ENCODE results near the gene AFG1L. TPM values are rescaled to one million over a fixed set of nuclear protein-coding genes. Genes with fewer than 3 reads are reported as not detected.
"Not testable (repeated sequence)": the region's sequence is repeated elsewhere in the genome, so short reads cannot be mapped to it uniquely, and the experiment has no call there.

The AFG1L gene
- total and polyA plus RNA-seq, 11 donors = 1.9 to 16.6 (median 10.9) TPM

DNA sequence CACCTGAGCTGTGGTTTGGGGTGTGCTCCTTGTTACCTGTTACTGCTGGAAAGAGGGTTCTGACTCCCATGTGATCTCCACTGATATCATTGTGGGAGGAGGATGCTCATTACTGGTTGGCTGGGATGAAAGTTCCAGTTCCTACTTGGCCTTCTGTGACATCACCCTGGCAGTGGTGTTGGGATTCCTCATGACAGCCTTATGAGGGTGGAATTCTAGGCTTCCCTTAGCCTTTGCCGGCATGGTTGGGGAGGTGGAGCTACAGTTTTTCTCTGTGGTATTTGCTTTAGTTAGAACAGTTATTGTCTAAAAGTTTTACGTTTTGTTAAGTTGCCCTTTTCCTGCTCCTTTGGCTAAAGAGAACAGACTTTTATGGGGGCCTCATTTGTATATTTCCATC, 112.1 kb downstream of the AFG1L start:
- peaks cover 0 to 3% (median 0%) of the 10 kb centered on the region in 12 donors for H3K9me3 ChIP-seq
- TF ChIP-seq, protein P1, sequence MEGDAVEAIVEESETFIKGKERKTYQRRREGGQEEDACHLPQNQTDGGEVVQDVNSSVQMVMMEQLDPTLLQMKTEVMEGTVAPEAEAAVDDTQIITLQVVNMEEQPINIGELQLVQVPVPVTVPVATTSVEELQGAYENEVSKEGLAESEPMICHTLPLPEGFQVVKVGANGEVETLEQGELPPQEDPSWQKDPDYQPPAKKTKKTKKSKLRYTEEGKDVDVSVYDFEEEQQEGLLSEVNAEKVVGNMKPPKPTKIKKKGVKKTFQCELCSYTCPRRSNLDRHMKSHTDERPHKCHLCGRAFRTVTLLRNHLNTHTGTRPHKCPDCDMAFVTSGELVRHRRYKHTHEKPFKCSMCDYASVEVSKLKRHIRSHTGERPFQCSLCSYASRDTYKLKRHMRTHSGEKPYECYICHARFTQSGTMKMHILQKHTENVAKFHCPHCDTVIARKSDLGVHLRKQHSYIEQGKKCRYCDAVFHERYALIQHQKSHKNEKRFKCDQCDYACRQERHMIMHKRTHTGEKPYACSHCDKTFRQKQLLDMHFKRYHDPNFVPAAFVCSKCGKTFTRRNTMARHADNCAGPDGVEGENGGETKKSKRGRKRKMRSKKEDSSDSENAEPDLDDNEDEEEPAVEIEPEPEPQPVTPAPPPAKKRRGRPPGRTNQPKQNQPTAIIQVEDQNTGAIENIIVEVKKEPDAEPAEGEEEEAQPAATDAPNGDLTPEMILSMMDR (IDR thresholded peaks at IDR 0.05) = no peak
- TF ChIP-seq POLR2A (IDR thresholded peaks at IDR 0.05) = no peak
- DNase-seq = no peak
- ATAC-seq = peak in 1 of 4 donors; percentile 60
- H3K36me3 ChIP-seq = no peaks in the 10 kb centered on the region
- 61 to 70% (median 66%) methylated on average over 2 of the region's 2 CpGs for WGBS, 4 donors
- H3K27ac ChIP-seq = no peak overlapping the region
- H3K4me1 ChIP-seq = peaks cover 0 to 25% (median 10%) of the 10 kb centered on the region in 12 donors
- H3K4me3 ChIP-seq = no peak overlapping the region
- intact Hi-C loops (cut with DNase I) = no loop called here
- H3K27me3 ChIP-seq = no peaks in the 10 kb centered on the region

DNA sequence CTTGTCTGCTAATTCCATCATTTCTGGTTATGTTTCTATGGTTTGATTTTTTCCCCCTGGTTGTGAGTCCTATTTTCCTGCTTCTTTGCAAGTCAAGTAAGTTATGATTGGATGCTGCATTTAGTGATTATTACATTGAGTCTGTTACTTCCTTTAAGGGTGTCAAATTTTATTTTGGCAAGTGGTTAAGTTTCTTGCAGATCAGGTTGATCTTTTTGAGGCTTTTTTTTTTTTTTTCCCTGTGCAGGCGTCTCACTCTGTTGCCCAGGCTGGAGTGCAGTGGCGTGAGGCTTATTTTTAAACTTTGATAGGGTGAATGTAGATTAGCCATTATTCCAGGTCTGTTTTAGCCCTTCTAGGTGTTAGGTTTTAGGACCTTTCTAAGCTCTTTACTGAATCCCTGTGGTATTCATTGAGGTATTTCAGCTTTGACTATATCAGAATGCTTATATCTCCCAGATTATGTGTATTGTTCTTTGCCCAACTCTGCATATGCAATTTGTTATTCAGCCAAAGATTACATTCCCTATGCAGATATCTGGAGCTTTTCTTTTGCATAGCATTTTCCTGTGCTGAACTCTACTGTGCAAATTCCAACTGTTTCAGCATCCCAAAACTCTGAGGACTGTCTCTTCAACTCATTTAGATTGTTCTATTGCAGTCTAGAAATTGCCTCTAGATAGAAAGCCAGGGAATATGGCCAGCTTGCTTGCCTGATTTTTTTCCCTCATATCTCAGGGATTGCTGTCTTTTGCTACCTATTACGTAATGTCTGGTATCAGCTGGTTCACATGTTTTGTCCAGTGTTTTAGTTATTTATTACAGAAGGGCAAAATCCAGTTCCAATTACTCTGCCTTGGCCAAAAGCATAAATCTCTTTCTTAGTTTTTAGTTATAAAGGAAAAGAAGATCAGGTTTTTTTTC, 113.3 kb downstream of the AFG1L start:
- no peaks in the 10 kb centered on the region for H3K27me3 ChIP-seq
- H3K4me1 ChIP-seq = peaks cover 0 to 25% (median 9%) of the 10 kb centered on the region in 12 donors
- WGBS, 4 donors = 37 to 46% (median 41%) methylated on average over 3 of the region's 3 CpGs
- peaks cover 0 to 4% (median 0%) of the 10 kb centered on the region in 12 donors for H3K9me3 ChIP-seq
- intact Hi-C loops (cut with DNase I) = no loop called here
- no peaks in the 10 kb centered on the region for H3K36me3 ChIP-seq
- no peak for DNase-seq
- H3K4me3 ChIP-seq = no peak overlapping the region
- ATAC-seq = peak in 3 of 4 donors; percentile 26 to 66 (median 45)
- TF ChIP-seq POLR2A (IDR thresholded peaks at IDR 0.05) = no peak
- TF ChIP-seq, protein P1 (IDR thresholded peaks at IDR 0.05) = no peak
- peak overlapping the region in 3 of 12 donors; percentile 4 to 28 (median 5) for H3K27ac ChIP-seq

DNA sequence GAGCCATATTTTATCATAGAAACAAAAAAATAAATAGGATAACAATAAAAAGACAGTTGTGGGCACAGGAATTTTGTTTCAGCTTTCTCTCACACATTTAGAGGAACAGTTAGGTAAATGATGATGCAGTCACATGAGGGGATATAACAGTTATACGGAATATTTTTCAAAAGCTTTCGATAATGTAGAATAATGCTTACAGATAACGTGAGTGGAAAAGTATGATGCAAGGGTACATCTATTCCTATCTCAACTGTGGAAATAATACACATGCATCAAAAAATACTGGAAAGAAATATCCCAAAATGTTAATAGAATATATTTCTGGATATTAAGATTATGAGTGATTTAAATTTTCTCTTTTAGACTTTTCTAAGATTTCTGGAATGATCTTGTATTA, 114.0 kb downstream of the AFG1L start:
- H3K9me3 ChIP-seq = peaks cover 0 to 4% (median 0%) of the 10 kb centered on the region in 12 donors
- no peak overlapping the region for H3K4me3 ChIP-seq
- ATAC-seq (no peak), DNase-seq (no peak)
- WGBS, 4 donors = 66 to 88% (median 74%) methylated on average over 3 of the region's 3 CpGs
- no peaks in the 10 kb centered on the region for H3K27me3 ChIP-seq
- TF ChIP-seq, protein P1 (IDR thresholded peaks at IDR 0.05) = no peak
- TF ChIP-seq POLR2A (IDR thresholded peaks at IDR 0.05) = no peak
- intact Hi-C loops (cut with DNase I) = no loop called here
- peaks cover 0 to 25% (median 9%) of the 10 kb centered on the region in 12 donors for H3K4me1 ChIP-seq
- H3K36me3 ChIP-seq = no peaks in the 10 kb centered on the region
- no peak overlapping the region for H3K27ac ChIP-seq

DNA sequence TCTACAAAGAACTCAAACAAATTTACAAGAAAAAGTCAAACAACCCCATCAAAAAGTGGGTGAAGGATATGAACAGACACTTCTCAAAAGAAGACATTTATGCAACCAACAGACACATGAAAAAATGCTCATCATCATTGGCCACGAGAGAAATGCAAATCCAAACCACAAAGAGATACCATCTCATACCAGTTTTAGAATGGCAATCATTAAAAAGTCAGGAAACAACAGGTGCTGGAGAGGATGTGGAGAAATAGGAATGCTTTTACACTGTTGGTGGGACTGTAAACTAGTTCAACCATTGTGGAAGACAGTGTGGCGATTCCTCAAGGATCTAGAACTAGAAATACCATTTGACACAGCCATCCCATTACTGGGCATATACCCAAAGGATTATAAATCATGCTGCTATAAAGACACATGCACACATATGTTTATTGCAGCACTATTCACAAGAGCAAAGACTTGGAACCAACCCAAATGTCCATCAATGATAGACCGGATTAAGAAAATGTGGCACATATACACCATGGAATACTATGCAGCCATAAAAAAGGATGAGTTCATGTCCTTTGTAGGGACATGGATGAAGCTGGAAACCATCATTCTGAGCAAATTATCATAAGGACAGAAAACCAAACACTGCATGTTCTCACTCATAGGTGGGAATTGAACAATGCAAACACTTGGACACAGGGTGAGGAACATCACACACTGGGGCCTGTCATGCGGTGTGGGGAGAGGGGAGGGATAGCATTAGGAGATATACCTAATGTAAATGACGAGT, 121.4 kb downstream of the AFG1L start:
- WGBS, 4 donors = 80 to 92% (median 90%) methylated on average over 5 of the region's 5 CpGs
- intact Hi-C loops (cut with DNase I); H3K4me1 ChIP-seq; H3K27me3 ChIP-seq; ATAC-seq; H3K27ac ChIP-seq; DNase-seq; H3K36me3 ChIP-seq; H3K4me3 ChIP-seq: not testable (repeated sequence)
- peaks cover 0 to 10% (median 0%) of the 10 kb centered on the region in 12 donors for H3K9me3 ChIP-seq

Data from heart left ventricle (tissue), 16 donors.